ENCODE data around the gene OR10G2. TPM values are rescaled to one million over a fixed set of nuclear protein-coding genes. Genes with fewer than 3 reads are reported as not detected.
"Not testable (repeated sequence)": the region's sequence is repeated elsewhere in the genome, so short reads cannot be mapped to it uniquely, and the experiment has no call there.

The OR10G2 gene
- polyA plus RNA-seq, 4 donors, result not detected

DNA sequence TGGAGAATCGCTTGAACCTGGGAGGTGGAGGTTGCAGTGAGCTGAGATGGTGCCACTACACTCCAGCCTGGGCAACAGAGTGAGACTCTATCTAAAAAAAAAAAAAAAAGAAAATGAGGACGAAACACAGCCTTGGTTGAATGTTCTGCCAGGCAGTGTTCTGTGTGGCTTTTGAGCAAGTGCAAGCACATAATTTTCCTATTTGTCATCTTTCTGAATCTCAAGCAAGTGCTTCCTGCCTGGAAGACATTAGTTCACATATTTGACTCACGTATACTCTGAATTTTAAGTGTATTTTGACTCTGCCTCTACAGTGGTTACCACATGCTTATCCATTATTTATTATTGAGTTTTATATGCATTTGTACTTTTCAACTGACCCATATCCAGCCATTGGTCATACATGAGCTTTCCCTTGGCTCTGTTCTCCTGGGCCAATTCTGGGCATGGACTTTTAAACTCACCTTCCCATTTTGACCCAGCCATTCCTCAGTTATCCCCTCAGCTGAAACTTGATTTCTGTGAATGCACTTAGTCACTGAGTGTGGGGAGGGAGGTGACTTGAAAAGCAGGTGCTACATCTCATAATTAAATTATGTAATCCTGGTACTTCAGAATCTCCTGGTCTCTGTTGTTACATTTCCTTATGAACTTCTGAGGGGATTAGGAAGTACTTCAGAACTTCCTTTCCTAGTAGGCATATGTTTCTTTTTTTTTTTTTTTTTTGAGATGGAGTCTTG is 8.1 kb downstream of the OR10G2 start:
- 69 to 72% (median 71%) methylated on average over 3 of the region's 3 CpGs for WGBS, 3 donors
- DNase-seq, result no peak
- Histone ChIP-seq H3K27ac (ENCODE audit: low read depth in 1 of 3, low read length in 2 of 3) (no peak overlapping the region), H3K27me3 (ENCODE audit: control insufficient read depth in 3 of 3, insufficient read depth in 3 of 3, low read length in 3 of 3) (no peaks in the 10 kb centered on the region), H3K4me3 (ENCODE audit: low read depth in 1 of 3, low read length in 3 of 3) (no peak overlapping the region), H3K9me3 (ENCODE audit: control insufficient read depth in 2 of 2, insufficient read depth in 1 of 2, low read depth in 1 of 2, low read length in 1 of 2) (no peaks in the 10 kb centered on the region), H3K4me1 (ENCODE audit: control insufficient read depth in 3 of 3, insufficient read depth in 2 of 3, low read depth in 1 of 3, low read length in 2 of 3) (no peaks in the 10 kb centered on the region), H3K36me3 (ENCODE audit: control insufficient read depth in 3 of 3, insufficient read depth in 2 of 3, low read depth in 1 of 3, low read length in 3 of 3) (no peaks in the 10 kb centered on the region)
- no peak for FAIRE-seq

DNA sequence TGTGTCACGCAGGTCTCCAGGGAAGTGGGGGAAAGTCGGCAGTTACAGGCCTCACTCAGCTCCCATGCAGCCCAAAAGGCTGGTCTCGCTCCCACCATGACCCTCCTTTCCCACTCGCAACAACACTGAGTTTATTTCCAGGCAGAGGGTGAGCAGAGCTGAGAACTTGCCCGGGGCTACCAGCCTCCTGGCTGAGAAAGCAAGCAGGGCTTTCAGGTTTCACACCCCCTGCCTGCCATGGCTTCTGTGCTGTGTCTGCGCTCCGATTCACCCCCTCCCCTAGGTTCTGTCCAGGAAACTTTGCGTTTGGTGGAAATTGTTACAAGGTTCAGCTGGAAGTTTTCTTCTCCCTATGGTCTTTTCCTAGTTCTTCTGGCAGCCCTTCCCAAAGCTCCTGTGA is 17.1 kb downstream of the OR10G2 start:
- FAIRE-seq, result no peak
- Histone ChIP-seq H3K27me3 (ENCODE audit: control insufficient read depth in 3 of 3, insufficient read depth in 3 of 3, low read length in 3 of 3) (no peaks in the 10 kb centered on the region), H3K4me3 (ENCODE audit: low read depth in 1 of 3, low read length in 3 of 3) (no peak overlapping the region), H3K9me3 (ENCODE audit: control insufficient read depth in 2 of 2, insufficient read depth in 1 of 2, low read depth in 1 of 2, low read length in 1 of 2) (no peaks in the 10 kb centered on the region), H3K4me1 (ENCODE audit: control insufficient read depth in 3 of 3, insufficient read depth in 2 of 3, low read depth in 1 of 3, low read length in 2 of 3) (no peaks in the 10 kb centered on the region), H3K36me3 (ENCODE audit: control insufficient read depth in 3 of 3, insufficient read depth in 2 of 3, low read depth in 1 of 3, low read length in 3 of 3) (no peaks in the 10 kb centered on the region), H3K27ac (ENCODE audit: low read depth in 1 of 3, low read length in 2 of 3) (no peak overlapping the region)
- 81% methylated on average over 8 of the region's 8 CpGs for WGBS, 3 donors
- no peak for DNase-seq

DNA sequence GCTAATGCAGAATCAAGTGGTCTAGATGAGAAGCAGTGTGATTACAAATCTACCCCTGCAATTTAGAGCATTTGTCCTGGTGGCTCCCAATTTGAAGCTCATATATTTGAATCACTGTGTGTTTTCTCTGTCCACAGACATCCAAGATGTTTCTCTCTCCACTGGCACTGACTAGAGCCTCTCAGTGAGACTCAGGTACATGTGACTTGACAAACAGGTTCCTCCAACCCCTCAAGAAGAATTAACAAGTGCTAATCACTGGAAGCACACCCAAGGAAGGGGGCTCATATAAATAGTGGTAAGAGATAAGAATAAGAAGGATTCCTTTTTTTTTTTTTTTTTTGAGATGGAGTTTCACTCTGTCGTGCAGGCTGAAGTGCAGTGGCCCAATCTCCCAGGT is 20.5 kb downstream of the OR10G2 start:
- H3K9me3 ChIP-seq (ENCODE audit: control insufficient read depth in 2 of 2, insufficient read depth in 1 of 2, low read depth in 1 of 2, low read length in 1 of 2), result no peaks in the 10 kb centered on the region
- DNase-seq (no peak), FAIRE-seq (no peak)
- H3K27me3 ChIP-seq (ENCODE audit: control insufficient read depth in 3 of 3, insufficient read depth in 3 of 3, low read length in 3 of 3), result no peaks in the 10 kb centered on the region
- H3K36me3 ChIP-seq (ENCODE audit: control insufficient read depth in 3 of 3, insufficient read depth in 2 of 3, low read depth in 1 of 3, low read length in 3 of 3), result no peaks in the 10 kb centered on the region
- no peaks in the 10 kb centered on the region for H3K4me1 ChIP-seq (ENCODE audit: control insufficient read depth in 3 of 3, insufficient read depth in 2 of 3, low read depth in 1 of 3, low read length in 2 of 3)
- 20 to 57% (median 30%) methylated on average over 1 of the region's 1 CpG for WGBS, 3 donors
- no peak overlapping the region for H3K4me3 ChIP-seq (ENCODE audit: low read depth in 1 of 3, low read length in 3 of 3)
- H3K27ac ChIP-seq (ENCODE audit: low read depth in 1 of 3, low read length in 2 of 3), result no peak overlapping the region

DNA sequence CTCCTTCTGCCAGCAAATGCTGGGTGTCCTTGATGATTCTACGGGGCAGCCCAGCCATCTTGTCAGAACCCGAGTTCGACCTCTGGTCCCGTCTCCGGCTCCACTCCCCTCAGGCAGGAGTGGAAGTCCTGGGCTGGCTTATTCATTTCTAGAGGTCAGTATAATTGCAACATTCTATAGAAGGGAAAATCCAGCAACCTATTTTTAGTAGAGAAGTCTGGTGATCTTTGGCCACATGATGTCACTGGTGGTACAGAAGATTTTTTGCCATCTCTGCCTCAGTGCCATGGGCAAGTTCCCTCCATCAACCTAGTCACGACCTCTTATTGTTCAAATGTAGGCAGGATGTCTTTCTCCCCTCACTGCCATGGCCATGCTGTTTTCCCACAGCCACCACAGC is 22.4 kb downstream of the OR10G2 start:
- Histone ChIP-seq H3K27ac (ENCODE audit: low read depth in 1 of 3, low read length in 2 of 3) (no peak overlapping the region), H3K27me3 (ENCODE audit: control insufficient read depth in 3 of 3, insufficient read depth in 3 of 3, low read length in 3 of 3) (no peaks in the 10 kb centered on the region), H3K4me1 (ENCODE audit: control insufficient read depth in 3 of 3, insufficient read depth in 2 of 3, low read depth in 1 of 3, low read length in 2 of 3) (no peaks in the 10 kb centered on the region), H3K9me3 (ENCODE audit: control insufficient read depth in 2 of 2, insufficient read depth in 1 of 2, low read depth in 1 of 2, low read length in 1 of 2) (no peaks in the 10 kb centered on the region), H3K36me3 (ENCODE audit: control insufficient read depth in 3 of 3, insufficient read depth in 2 of 3, low read depth in 1 of 3, low read length in 3 of 3) (no peaks in the 10 kb centered on the region), H3K4me3 (ENCODE audit: low read depth in 1 of 3, low read length in 3 of 3) (no peak overlapping the region)
- 67 to 80% (median 78%) methylated on average over 6 of the region's 6 CpGs for WGBS, 3 donors
- DNase-seq, result no peak
- no peak for FAIRE-seq

DNA sequence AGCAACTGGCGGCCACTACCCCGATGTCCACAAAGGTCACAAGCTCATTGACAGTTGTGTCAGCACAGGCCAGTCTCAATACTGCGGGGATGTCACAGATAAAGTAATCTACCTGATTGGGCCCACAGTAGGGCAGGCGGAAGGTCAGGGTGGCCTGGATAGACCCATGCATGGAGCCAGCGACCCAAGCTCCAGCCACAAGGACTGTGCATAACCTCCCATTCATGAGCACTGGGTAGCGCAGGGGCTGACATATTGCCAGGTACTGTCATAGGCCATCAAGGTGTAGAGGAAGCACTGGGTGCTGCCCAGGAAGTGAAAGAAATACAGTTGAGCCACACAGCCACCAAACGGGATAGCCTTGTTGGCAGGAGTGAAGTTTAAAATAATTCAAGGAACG is 32.6 kb downstream of the OR10G2 start:
- FAIRE-seq; DNase-seq; H3K4me3 ChIP-seq (ENCODE audit: low read depth in 1 of 3, low read length in 3 of 3); H3K4me1 ChIP-seq (ENCODE audit: control insufficient read depth in 3 of 3, insufficient read depth in 2 of 3, low read depth in 1 of 3, low read length in 2 of 3); H3K27ac ChIP-seq (ENCODE audit: low read depth in 1 of 3, low read length in 2 of 3); H3K36me3 ChIP-seq (ENCODE audit: control insufficient read depth in 3 of 3, insufficient read depth in 2 of 3, low read depth in 1 of 3, low read length in 3 of 3); H3K9me3 ChIP-seq (ENCODE audit: control insufficient read depth in 2 of 2, insufficient read depth in 1 of 2, low read depth in 1 of 2, low read length in 1 of 2); H3K27me3 ChIP-seq (ENCODE audit: control insufficient read depth in 3 of 3, insufficient read depth in 3 of 3, low read length in 3 of 3): not testable (repeated sequence)
- 87 to 91% (median 90%) methylated on average over 6 to 8 of the region's 8 CpGs for whole genome bisulfite sequencing, 3 donors

DNA sequence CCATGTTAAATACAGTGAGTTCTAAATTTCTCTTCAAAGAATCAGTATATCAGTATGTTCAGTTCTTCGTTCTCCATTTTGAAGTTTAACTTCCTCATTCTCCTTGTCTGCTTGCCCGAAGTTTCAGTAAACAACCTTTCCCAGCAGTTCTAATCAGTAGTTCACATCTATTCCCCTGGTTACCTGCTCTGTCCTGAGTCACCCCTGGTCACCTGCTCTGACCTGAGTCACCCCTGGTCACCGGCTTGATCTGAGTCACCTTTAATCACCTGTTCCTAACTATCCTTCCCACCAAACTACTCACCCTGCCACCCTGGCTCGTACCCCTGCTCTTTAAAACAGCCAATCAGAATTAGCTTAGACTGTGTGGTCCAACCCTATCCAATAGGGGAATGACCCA is 45.4 kb downstream of the OR10G2 start:
- FAIRE-seq, result no peak
- H3K4me1 ChIP-seq (ENCODE audit: control insufficient read depth in 3 of 3, insufficient read depth in 2 of 3, low read depth in 1 of 3, low read length in 2 of 3), result no peaks in the 10 kb centered on the region
- no peak overlapping the region for H3K4me3 ChIP-seq (ENCODE audit: low read depth in 1 of 3, low read length in 3 of 3)
- H3K9me3 ChIP-seq (ENCODE audit: control insufficient read depth in 2 of 2, insufficient read depth in 1 of 2, low read depth in 1 of 2, low read length in 1 of 2), result peaks cover 0 to 7% of the 10 kb centered on the region in 2 donors
- WGBS, 3 donors, result 62 to 71% (median 64%) methylated on average over 4 of the region's 4 CpGs
- H3K36me3 ChIP-seq (ENCODE audit: control insufficient read depth in 3 of 3, insufficient read depth in 2 of 3, low read depth in 1 of 3, low read length in 3 of 3), result no peaks in the 10 kb centered on the region
- H3K27ac ChIP-seq (ENCODE audit: low read depth in 1 of 3, low read length in 2 of 3), result no peak overlapping the region
- DNase-seq, result no peak
- no peaks in the 10 kb centered on the region for H3K27me3 ChIP-seq (ENCODE audit: control insufficient read depth in 3 of 3, insufficient read depth in 3 of 3, low read length in 3 of 3)

Other genes starting within 250 kb of the OR10G2 start
- 10 to 100 TPM; 18.1 to 40.7 (median 22.9) TPM for gene CHD8, start 178.8 kb downstream of the OR10G2 start, polyA plus RNA-seq
- gene RAB2B, start 158.0 kb downstream of the OR10G2 start, polyA plus RNA-seq, result 10 to 100 TPM in 1 of 4 donors, 1 to 10 TPM in 3; 7.4 to 24.9 (median 8.0) TPM
- 10 to 100 TPM; 20.4 to 54.0 (median 24.7) TPM for gene TOX4, start 157.7 kb downstream of the OR10G2 start, polyA plus RNA-seq
- 10 to 100 TPM; 12.3 to 47.4 (median 19.9) TPM for gene METTL3, start 123.6 kb downstream of the OR10G2 start, polyA plus RNA-seq
- 1 to 10 TPM in 3 of 4 donors, not detected in 1; 1.6 to 6.2 (median 2.5) TPM for gene SALL2, start 108.6 kb downstream of the OR10G2 start, polyA plus RNA-seq
- gene OR10G3, start 54.9 kb downstream of the OR10G2 start, polyA plus RNA-seq, result not detected
- gene OR4E2, start 18.9 kb upstream of the OR10G2 start, polyA plus RNA-seq, result not detected
- gene OR4E1, start 38.9 kb upstream of the OR10G2 start, polyA plus RNA-seq, result not detected